ENCODE measurements around the gene KNTC1. TPM values are rescaled to one million over a fixed set of nuclear protein-coding genes. Genes with fewer than 3 reads are reported as not detected.

KNTC1 gene
- total RNA-seq, 1 donor from 2014 or later, result 1.4 TPM

- no peak for TF ChIP-seq CTCF (IDR thresholded peaks at IDR 0.05; ENCODE audit: borderline replicate concordance)
- no peaks in the 10 kb centered on the region for H3K36me3 ChIP-seq
- H3K9me3 ChIP-seq (replicated peaks), result no peaks in the 10 kb centered on the region
- intact Hi-C loops (cut with micrococcal nuclease), result no loop called here
- no peak for DNase-seq
- no peaks in the 10 kb centered on the region for H3K27me3 ChIP-seq (ENCODE audit: low read depth)
- no peak overlapping the region for H3K27ac ChIP-seq (replicated peaks)
- peaks cover 6% of the 10 kb centered on the region for H3K4me1 ChIP-seq
- no peak overlapping the region for H3K4me3 ChIP-seq
These were observed 69.8 kb downstream of the KNTC1 start for GRCh38 chr12:122596838-122597237.

GRCh38 chr12:122602456-122602855 lies 75.4 kb downstream of the KNTC1 start:
- no peak for TF ChIP-seq CTCF (IDR thresholded peaks at IDR 0.05; ENCODE audit: borderline replicate concordance)
- Histone ChIP-seq H3K4me1 (no peaks in the 10 kb centered on the region), H3K27ac (replicated peaks) (no peak overlapping the region), H3K27me3 (ENCODE audit: low read depth) (no peaks in the 10 kb centered on the region), H3K36me3 (peaks cover 15% of the 10 kb centered on the region), H3K4me3 (no peak overlapping the region), H3K9me3 (replicated peaks) (no peaks in the 10 kb centered on the region)
- intact Hi-C loops (cut with micrococcal nuclease), result no loop called here
- no peak for DNase-seq

GRCh38 chr12:122604993-122605392 lies 77.9 kb downstream of the KNTC1 start:
- no peak for DNase-seq
- no peaks in the 10 kb centered on the region for H3K4me1 ChIP-seq
- TF ChIP-seq CTCF (IDR thresholded peaks at IDR 0.05; ENCODE audit: borderline replicate concordance), result no peak
- no peak overlapping the region for H3K27ac ChIP-seq (replicated peaks)
- intact Hi-C loops (cut with micrococcal nuclease), result no loop called here
- no peaks in the 10 kb centered on the region for H3K9me3 ChIP-seq (replicated peaks)
- H3K4me3 ChIP-seq, result no peak overlapping the region
- H3K36me3 ChIP-seq, result peaks cover 21% of the 10 kb centered on the region
- no peaks in the 10 kb centered on the region for H3K27me3 ChIP-seq (ENCODE audit: low read depth)

- intact Hi-C loops (cut with micrococcal nuclease), result no loop called here
- Histone ChIP-seq H3K4me1 (no peaks in the 10 kb centered on the region), H3K4me3 (no peak overlapping the region), H3K9me3 (replicated peaks) (no peaks in the 10 kb centered on the region), H3K36me3 (peaks cover 40% of the 10 kb centered on the region), H3K27ac (replicated peaks) (no peak overlapping the region), H3K27me3 (ENCODE audit: low read depth) (no peaks in the 10 kb centered on the region)
- no peak for DNase-seq
- no peak for TF ChIP-seq CTCF (IDR thresholded peaks at IDR 0.05; ENCODE audit: borderline replicate concordance)
These were observed 82.7 kb downstream of the KNTC1 start for GRCh38 chr12:122609732-122610131.

GRCh38 chr12:122610207-122610606 lies 83.2 kb downstream of the KNTC1 start:
- H3K27me3 ChIP-seq (ENCODE audit: low read depth), result no peaks in the 10 kb centered on the region
- H3K4me1 ChIP-seq, result no peaks in the 10 kb centered on the region
- TF ChIP-seq CTCF (IDR thresholded peaks at IDR 0.05; ENCODE audit: borderline replicate concordance), result no peak
- H3K36me3 ChIP-seq, result peaks cover 36% of the 10 kb centered on the region
- H3K27ac ChIP-seq (replicated peaks), result no peak overlapping the region
- no peak for DNase-seq
- intact Hi-C loops (cut with micrococcal nuclease), result no loop called here
- no peaks in the 10 kb centered on the region for H3K9me3 ChIP-seq (replicated peaks)
- H3K4me3 ChIP-seq, result no peak overlapping the region

GRCh38 chr12:122610911-122611310 lies 83.9 kb downstream of the KNTC1 start:
- DNase-seq, result no peak
- TF ChIP-seq CTCF (IDR thresholded peaks at IDR 0.05; ENCODE audit: borderline replicate concordance), result no peak
- no peaks in the 10 kb centered on the region for H3K4me1 ChIP-seq
- peaks cover 29% of the 10 kb centered on the region for H3K36me3 ChIP-seq
- H3K4me3 ChIP-seq, result no peak overlapping the region
- intact Hi-C loops (cut with micrococcal nuclease), result no loop called here
- H3K9me3 ChIP-seq (replicated peaks), result no peaks in the 10 kb centered on the region
- no peaks in the 10 kb centered on the region for H3K27me3 ChIP-seq (ENCODE audit: low read depth)
- H3K27ac ChIP-seq (replicated peaks), result no peak overlapping the region
